GM19467 (cell line): Measurements from ENCODE around the gene NR3C2.
"Not testable (repeated sequence)": the region's sequence is repeated elsewhere in the genome, so short reads cannot be mapped to it uniquely, and the experiment has no call there.

Source experiments
- ATAC-seq: cut with Tn5 transposase; IDR thresholded peaks from one replicate; pipeline ENCODE4 v1.9.1; 2021; ENCODE audit warnings: mild to moderate bottlenecking, moderate library complexity; ENCODE audit not compliant: unreplicated experiment

Gene NR3C2

DNA sequence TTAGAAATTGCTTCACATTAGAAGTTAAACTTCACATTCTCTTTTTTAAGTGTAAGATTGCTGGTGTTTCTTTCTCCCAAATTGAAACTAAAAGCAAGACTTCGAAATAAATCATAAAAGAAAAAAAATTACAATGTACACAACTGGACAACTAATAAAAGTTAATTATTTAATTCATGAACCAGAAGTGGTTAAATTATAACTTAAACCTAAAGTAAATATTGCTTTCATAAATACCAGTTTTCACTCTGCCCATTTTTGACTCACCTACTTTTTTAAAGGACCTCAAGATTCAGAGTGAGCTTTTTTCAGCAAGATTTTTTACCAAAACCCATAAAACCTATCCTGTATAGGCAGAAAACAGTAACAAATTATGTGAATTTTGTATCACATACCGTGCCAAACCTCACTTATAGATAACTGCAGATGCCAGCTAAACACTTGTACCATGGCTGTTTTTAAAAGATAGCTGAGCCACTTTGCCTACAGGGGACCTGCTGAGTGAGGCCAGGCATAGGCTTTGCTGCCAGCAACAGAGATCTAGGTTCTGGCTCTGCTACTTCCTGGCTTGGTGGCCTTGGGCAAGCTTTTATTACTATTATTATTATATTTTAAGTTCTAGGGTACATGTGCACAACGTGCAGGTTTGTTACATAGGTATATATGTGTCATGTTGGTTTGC is 259.8 kb downstream of the NR3C2 start:
- ATAC-seq: no peak

DNA sequence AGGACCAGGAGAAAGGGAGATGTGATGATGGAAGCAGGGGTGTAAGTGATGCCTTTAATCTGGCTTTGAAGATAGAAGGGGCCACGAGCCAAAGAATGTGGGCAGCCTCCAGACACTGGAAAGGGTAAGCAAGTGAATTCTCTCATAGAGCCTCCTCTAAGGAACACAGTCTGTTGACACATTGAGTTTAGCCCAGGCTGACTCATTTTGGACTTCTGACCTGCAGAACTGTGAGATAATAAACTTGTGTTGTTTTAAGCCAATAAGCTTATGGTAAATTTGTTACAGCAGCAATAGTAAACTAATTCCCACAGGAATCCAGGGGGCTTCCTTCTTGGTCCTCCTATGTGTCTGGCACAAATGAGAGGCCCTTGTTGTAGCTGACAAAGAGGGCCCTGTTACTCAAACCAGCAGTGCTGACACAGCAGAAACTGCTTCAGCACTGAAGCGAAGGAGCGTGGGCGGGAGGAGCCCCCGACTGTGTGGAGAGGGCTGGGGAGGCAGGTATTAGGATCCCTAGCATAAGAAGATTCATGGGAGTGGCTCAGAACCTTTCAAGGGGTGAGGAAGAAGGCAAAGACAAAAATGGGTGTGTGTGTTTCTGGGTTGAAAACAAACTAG is 268.7 kb downstream of the NR3C2 start:
- ATAC-seq: no peak

- no peak for ATAC-seq
These were observed 270.6 kb downstream of the NR3C2 start for GRCh38 chr4:148171596-148171995.

GRCh38 chr4:148170408-148171365 is 271.5 kb downstream of the NR3C2 start:
- no peak for ATAC-seq

- no peak for ATAC-seq
These were observed 276.1 kb downstream of the NR3C2 start for GRCh38 chr4:148166132-148166591.

DNA sequence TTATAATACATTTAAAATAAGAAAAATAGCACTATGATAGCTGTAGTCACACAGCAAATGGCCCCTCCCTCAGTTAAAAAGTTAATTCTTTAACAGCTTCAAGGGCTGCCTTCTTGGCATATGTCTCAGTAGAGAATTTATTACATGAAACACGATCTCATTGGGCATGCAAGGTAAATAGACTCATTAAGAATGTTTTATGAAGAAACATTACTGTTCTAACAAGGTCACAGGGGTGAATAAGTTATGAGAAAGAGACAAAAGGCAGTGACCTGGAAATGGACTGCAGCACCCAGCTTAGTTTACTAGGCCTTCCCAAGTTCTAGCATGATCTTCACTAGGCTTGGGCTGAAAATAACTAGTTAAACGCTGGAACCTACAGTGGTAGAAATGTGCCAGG is 277.7 kb downstream of the NR3C2 start:
- no peak for ATAC-seq

- ATAC-seq: no peak
These were observed 279.2 kb downstream of the NR3C2 start for GRCh38 chr4:148162991-148163390.

DNA sequence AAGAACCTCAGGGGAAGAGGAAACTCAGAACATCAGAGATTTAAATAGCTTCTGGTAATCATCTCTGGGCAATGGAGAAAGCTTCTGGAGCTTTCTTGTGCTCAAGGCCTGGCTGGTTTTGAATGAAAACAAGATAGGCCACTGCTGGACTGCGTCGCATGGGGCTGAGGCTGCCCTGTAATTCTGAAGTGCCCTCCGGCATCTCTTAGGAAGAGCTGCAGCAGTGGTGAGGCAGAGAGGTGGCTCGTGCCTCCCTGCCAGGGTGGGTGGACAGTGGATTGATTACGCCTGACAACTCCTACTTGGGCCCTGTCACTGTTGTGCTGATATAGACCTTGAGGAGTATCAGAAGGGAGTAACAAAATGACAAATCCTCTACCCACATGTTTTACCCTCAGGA is 279.7 kb downstream of the NR3C2 start:
- no peak for ATAC-seq

DNA sequence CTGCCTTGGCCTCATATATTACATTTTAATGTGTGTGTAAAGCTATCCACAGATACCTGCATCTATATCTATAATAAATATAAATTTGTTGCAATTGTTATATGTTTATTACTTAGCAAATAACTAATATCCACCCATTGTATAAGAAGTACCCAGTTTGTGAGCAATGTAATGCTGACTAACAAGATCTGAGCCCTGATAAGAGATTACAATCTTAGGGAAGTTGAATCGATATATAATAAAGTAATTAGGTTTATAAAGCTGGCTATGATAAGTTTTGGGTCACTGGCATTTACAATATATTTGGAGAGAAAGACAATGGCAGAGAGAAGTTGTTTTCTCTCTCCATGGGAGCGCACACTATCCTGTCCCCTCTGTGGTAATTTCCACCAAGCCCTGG is 280.6 kb downstream of the NR3C2 start:
- no peak for ATAC-seq

DNA sequence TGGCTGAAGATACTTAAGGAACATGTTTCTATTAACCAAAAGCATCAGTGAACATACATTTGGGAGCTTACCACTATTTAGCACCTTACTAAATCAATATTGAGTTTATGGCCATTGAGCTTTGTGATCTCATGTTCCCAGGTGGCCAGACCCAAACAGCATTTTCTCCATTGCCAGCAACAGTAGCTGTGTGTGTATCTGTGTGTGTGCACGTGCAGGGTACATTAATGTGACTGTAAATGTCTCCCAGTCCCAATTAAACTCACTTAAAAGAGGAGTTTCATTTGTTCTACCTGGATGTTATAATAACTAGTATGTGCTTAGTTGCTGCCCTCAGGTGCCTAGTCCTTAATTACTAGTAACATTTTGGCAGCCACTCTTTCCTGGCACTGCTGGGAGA is 282.4 kb downstream of the NR3C2 start:
- no peak for ATAC-seq

DNA sequence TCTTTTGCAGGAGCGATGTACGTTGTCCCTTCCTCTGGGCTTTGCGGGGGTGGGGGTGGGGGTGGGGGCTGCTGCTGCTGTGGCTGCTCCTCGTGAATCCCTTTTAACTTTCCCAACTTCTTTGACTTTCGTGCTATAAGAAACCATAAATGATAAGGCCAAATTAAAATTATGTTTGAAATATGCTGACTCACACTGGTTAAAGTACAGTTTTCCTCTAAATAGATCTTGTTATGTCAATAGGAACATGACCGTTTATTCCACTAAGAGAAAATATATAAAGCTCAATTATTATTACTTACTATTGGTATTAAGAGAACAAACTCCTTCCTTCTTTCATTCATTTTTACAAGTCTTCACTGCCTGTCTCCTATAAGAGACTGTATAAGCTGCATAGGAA is 287.4 kb downstream of the NR3C2 start:
- no peak for ATAC-seq

DNA sequence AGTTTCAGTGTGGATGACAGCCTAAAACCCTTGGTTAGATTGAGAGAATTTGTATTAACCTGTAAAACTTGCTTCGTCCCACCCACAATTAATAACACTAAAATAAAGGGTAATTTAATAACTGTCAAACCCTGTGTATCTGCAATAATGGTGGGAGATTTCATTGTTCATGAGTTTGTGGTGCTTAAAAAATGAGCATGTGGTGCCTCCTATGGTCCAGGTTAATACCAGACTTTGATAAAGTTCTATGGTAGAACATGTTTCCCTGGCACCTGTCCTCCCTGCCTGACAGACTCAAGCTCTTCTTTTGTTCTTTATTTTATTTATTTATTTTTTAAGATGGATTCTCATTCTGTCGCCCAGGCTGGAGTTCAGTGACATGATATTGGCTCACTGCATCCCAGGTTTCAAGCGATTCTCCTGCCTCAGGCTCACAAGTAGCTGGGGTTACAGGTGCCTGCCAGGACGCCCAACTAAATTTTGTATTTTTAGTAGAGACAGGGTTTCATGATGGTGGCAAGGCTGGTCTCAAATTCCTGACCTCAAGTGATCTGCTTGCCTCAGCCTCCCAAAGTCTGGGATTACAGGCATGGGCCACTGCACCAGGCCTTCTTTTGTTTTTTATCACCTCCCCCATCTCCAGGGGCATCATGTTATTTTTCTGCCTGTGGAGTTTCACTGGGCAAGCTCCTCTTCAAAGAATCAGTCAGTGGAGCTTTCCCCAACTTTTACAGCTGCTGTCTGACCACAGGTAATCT is 289.2 kb downstream of the NR3C2 start:
- no peak for ATAC-seq

GRCh38 chr4:148151806-148152205 is 290.4 kb downstream of the NR3C2 start:
- no peak for ATAC-seq

- no peak for ATAC-seq
These were observed 296.7 kb downstream of the NR3C2 start for GRCh38 chr4:148145475-148145874.

- no peak for ATAC-seq
These were observed 299.0 kb downstream of the NR3C2 start for GRCh38 chr4:148143174-148143573.

DNA sequence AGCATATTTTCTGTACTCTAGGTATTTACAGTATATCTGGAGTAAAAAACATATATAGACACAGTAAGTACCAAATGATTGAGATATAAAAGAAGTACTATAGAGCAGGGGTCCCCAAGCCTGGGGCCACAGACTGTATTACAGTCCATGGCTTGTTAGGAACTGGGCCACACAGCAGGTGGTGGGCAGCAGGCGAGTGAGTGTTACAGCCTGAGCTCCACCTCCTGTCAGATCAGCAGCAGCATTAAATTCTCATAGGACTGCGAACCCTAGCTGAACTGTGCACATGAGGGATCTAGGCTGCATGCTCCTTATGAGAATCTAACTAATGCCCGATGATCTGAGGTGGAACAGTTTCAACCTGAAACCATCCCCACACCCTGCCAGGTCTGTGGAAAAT is 300.7 kb downstream of the NR3C2 start:
- no peak for ATAC-seq

DNA sequence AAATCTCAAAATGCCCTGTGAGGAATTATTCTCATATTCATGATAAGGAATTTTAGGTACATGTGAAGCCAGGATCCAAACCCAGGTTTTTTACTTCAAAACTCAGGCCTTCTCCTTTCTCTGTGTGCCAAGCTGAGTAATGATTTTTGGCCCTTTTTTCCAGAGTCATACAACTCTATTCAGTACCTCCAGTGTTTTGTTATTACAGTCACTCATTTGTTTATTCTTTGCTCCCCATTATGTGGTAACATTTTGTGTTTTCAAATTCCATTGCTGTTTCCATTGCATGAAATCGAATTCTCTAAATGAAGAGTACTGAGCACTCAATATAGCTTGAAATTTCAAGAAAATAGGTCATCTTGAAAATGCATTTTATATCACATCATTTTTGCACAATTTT is 315.4 kb downstream of the NR3C2 start:
- ATAC-seq: no peak

DNA sequence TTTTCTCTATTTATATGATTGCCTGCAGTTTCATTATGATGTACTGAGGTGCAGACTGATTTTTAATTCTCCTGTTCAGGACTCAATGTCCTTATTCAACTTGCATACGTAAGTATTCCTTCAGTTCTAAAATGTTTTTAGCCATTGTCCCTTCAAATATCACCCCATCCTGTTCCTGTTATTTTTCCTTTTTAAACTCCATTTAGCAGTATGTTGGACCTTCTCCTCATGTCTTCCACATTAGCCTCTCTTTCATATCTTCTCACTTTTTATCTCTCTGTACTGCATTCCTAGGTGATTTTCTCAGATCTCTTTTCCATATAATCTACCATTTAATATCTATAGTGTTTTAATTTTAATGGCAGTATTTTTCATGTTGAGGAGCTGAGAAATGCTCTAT is 317.7 kb downstream of the NR3C2 start:
- ATAC-seq: no peak

DNA sequence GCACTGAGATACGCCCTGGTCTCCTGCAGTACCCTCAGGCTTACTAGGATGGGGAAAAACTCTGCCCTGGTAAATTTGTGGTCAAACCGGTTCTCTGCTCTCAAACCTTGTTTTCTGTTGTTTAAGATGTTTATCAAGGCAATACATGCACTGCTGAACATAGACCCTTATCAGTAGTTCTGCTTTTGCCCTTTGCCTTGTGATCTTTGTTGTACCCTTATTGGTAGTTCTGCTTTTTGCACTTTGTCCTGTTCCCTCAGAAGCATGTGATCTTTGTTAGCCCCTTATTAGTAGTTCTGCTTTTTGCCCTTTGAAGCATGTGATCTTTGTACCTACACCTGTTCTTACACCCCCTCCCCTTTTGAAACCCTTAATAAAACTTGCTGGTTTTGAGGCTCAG is 319.1 kb downstream of the NR3C2 start:
- not testable (repeated sequence) for ATAC-seq

DNA sequence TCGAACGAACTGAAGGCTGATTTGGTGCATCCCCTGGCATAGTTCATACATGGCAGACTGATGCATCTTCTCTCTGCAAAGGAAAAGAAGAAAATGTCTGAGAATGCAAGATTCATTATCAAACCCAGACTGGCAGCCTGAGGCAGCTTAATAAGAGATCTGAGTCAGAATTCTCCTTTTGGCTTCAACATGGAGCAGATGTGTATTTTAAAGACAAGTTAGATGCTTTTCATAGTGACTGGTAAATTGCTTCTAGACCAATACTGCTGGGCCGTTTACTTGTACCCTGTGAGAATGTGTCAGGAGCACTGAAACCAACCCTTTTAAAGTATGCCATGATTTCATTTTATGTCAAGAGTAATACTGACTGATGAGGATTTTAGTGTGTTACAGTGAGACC is 322.0 kb downstream of the NR3C2 start:
- ATAC-seq: no peak

GRCh38 chr4:148118633-148119032 is 323.6 kb downstream of the NR3C2 start:
- no peak for ATAC-seq
